GM12874 (cell line): ENCODE results near the gene CEP20.
A peak's percentile ranks its signal among the peaks of the same experiment; 100 is the strongest.

Experiments used
- CTCF ChIP-seq: IDR thresholded peaks from 2 replicates; pipeline ENCODE4 v1.5.1; 2011; ENCODE audit warnings: low read depth, mild to moderate bottlenecking, control low read depth, low read length, moderate library complexity; ENCODE audit not compliant: insufficient read depth

The CEP20 gene

GRCh38 chr16:15866451-15866850 lies 22.0 kb downstream of the CEP20 start:
- TF ChIP-seq CTCF = no peak

DNA sequence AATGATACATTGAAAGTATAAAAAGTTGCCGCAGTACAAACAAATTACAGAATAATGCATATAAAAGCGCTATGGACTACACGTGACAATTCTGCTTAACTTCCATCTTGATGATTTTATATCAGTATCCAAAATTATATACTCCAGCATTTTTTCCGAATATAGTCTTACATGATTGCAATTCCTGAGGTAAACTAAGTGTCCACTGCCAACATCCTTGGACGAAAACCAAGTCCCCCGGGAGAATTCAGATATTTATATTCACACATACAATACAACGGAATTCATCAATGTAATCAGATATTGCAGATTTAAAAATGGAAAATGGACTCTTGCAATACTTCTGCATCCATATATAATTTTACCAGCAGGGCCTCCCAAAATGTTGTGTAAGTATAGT lies 22.7 kb downstream of the CEP20 start:
- TF ChIP-seq CTCF = no peak

GRCh38 chr16:15864939-15865338 lies 23.5 kb downstream of the CEP20 start:
- no peak for TF ChIP-seq CTCF

DNA sequence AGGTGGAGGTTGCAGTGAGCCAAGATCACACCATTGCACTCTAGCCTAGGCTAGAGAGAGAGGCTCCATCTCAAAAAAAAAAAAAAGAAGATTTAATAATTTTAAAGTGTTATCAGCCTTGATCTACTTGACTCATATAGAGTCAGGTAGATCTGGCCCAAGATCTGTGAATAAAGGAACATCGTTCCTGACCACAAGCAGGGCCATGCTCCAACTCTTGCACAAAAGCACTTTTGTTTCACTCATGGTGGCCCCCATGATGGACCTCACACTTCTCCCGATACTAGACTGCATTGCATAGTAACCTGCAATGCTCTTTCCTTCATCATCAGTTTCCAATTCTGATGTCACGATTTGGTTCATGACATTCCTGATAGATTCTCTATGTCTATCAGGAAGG lies 26.4 kb downstream of the CEP20 start:
- TF ChIP-seq CTCF = no peak

- TF ChIP-seq CTCF = no peak
Observed at GRCh38 chr16:15858921-15859668, 29.3 kb downstream of the CEP20 start.

- no peak for TF ChIP-seq CTCF
Observed at GRCh38 chr16:15857724-15858560, 30.5 kb downstream of the CEP20 start.

GRCh38 chr16:15856901-15857698 lies 31.3 kb downstream of the CEP20 start, which contains the start of gene MYH11:
TSS of gene MYH11 (minus strand) at chr16:15857028. CDS start at chr16:15838252, 18,776 bp downstream.
- TF ChIP-seq CTCF = 0 out of 2 replicates have a peak, but pooled peaks have one; percentile 4
